Measurements from ENCODE around the gene ACTL6A.

DNA sequence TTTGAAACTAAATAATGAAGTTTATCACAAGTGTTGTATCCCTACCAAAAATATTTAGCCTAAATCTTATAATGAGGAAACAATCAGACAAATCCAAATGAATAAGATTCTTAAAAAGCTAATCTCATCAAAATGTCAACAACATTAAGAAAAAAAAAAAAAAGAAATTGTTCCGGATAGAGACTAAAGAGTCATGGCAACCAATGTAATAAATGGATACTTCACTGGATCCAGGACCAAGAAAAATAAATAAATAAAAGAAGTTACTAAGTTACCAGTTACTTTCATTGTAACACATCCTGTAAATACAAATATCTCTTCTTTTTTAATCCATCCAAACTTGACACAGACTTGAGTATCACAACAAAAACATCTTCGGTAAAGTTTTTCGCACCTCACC, 41.1 kb downstream of the ACTL6A start:
- TF ChIP-seq CTCF (IDR thresholded peaks at IDR 0.05) (no peak), POLR2A (IDR thresholded peaks at IDR 0.05) (no peak)

All from heart left ventricle (tissue), 13 donors.